Activated T-helper 9 cell treated with anti-CD3 and anti-CD28 coated beads, Interleukin-2, amount 50 U/mL, for 16 hours (primary cell): ENCODE measurements around the gene ZBTB44.
"Not testable (repeated sequence)": the region's sequence is repeated elsewhere in the genome, so short reads cannot be mapped to it uniquely, and the experiment has no call there.

Experiments
- DNase-seq: peaks from one replicate; pipeline ENCODE4 v3.0.0-alpha.2; 2020; ENCODE audit warnings: low read depth

ZBTB44 gene

GRCh38 chr11:130314750-130315285, at the start of gene ZBTB44:
ZBTB44 (minus strand) TSS chr11:130314917; CDS start chr11:130261873, 53,044 bp downstream.
- DNase-seq: peak; percentile 86

DNA sequence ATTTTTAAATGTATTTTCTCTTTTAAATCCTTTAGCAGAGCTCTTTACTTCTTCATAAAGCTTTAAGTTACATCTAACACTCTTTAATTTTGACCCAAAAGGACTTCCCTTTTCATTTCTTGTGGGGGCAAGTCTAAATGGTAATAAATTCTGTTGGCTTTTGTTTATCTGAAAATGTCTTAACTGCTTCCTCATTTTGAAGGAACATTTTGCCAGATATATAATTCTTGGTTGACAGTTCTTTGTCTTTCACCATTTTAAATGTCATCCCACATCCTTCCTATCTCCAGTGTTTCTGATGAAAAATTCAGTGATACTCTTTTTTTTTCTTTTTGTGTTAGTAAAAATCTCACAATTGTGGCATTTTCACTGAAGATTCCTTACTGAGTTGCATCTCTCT, 44.7 kb upstream of the ZBTB44 start:
- DNase-seq: no peak

DNA sequence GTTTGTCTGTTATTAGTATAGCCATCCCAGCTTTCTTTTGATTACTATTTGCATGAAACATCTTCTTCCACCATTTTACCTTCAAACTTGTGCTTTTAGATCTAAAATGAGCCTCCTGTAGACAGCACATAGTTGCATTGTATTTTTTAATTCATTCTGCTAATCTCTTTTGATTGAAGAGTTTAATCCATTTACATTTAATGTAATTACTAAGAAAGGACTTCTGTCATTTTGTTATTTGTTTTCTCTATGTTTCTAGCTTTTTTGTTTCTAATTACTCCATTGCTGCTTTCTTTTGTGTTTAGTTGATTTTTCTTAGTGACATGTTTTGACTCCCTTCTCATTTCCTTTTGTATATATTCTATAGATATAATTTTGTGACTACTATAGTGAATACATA, 43.7 kb upstream of the ZBTB44 start:
- no peak for DNase-seq

DNA sequence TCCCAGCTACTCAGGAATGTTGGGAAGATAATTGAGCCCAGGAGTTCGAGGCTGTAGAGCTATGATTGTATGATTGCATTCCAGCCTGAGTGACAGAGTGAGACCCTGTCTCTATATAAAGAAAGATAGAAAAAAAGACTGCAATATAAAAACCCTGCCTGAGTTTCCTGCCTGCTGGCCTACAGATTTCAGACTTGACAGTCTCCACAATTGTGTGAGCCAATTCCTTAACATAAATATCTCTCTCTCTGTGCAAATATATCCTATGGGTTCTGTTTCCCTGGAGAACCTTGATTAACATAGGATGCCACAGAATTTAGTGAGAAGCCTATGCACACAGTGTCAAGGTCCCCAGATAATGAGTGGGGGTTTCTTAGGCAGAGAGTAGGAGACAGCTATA, 32.5 kb upstream of the ZBTB44 start:
- DNase-seq: no peak

- no peak for DNase-seq
Measured at GRCh38 chr11:130344841-130345240, 30.1 kb upstream of the ZBTB44 start.

DNA sequence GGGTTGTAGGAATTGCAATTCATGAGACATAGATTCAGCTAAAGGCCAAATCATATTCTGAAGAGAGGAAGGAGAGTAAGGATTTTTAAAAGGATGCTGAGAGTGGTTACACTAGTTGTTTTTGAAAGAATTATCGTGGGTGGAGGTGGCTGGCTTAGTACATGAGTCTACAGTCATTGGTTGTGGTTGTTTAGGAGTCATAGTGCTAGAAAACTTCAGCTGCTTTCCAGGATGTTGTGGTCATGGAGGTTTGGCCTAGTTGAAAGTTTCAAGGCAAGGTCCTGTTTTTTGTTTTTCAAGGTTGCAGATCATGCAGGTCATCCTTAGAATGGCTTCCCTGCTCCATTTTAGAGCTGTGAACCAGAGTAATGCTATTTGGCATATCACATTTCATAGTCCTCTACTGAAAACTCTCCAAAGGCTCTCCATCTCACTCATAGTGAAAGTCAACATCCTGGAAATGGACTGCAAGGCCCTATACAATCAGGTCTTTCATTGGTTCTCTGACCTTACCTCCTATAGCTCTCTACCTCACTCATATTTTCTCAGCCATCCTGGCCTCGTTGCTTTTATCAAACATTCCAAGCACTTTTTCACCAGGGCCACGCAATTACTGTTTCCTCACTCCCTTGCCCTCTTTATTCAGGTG, 26.1 kb upstream of the ZBTB44 start:
- DNase-seq: no peak

DNA sequence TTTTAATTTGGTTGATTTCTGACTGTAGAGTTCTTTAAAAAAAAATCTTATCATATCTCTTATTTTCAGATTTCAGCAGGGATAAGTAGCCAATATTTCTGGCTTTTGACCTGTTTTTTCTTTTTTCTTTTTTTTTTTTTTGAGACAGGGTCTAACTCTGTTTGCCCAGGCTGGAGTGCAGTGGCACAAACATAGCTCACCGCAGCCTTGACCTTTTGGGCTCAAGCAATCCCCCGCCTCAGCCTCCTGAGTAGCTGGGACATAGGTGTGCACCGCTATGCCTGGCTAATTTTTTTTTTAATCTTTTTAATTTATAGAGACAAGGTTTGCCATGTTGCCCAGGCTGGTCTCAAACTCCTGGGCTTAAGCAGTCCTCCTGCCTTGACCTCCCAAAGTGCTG, 23.9 kb upstream of the ZBTB44 start:
- no peak for DNase-seq

- DNase-seq: no peak
Measured at GRCh38 chr11:130337281-130338089, 22.8 kb upstream of the ZBTB44 start.

DNA sequence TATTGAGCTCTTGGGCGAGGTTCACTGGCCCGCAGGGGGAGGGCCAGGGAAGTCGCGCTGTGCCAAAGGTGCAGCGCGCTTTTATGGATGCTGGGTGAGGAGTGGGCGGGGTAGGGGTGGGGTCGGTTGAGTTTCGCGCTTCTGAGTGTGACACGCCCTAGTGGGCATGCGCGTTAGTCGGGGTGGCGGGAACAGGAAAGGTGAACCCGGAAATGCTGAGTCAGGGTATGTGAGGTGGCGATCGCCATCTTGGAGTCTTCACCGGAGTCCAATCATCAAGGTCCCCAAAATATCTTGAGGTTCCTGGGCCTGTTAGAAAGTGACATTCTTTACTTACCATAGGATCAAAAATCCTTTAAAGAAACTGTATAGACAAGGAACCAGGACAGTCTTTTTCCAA, 16.7 kb upstream of the ZBTB44 start:
- DNase-seq: not testable (repeated sequence)

- DNase-seq: no peak
Measured at GRCh38 chr11:130330101-130330684, 15.5 kb upstream of the ZBTB44 start.

DNA sequence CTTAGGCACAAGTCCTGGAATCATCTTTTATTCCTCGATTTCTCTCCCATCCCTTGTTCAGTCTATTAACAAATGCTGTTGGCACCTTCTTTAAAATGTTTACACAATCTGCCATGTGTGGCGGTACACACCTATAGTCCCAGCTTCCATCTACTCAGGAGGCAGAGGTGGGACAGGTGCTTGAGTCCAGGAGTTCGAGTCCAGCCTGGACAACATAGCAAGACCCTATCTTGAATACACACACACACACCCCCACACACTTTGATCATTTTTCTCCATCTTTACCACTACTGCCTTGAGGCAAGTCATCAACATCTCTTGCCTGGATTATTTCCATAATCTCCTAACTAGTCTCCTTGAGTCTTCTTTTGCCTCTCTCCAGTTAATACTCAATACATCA, 13.7 kb upstream of the ZBTB44 start:
- no peak for DNase-seq

DNA sequence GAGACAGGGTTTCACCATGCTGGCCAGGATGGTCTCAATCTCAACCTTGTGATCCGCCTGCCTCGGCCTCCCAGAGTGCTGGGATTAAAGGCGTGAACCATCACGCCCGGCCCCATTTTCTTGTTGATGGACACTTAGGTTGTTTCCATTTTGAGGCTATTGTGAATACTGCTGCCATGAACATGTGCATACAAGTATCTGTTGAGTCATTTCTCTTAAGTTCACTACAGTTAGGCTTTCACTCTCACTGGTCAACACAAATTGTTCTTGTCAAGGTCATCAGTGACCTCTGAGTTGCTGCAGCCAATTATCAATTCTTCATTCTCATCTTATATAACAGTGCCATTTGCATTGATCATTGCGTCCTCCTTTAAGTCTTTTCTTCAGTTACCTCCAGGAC, 13.0 kb upstream of the ZBTB44 start:
- DNase-seq: no peak

DNA sequence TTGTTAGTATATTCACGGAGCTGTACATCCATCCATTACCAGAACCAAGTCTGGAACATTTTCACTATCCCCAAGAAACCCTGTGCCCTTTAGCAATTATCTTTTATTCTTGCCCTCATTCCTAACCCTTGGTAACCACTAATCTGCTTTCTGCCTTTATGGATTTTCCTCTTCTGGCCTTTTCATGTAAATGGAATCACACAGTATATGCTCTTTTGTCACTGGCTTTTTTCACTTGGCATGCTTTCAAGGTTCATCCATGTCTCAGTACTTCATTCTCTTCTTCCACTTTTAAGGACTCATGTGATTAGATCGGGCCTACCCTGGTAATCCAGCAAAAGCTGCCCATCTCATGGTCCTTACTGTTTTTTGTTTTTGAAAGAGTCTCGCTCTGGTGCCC, 11.0 kb upstream of the ZBTB44 start:
- no peak for DNase-seq

DNA sequence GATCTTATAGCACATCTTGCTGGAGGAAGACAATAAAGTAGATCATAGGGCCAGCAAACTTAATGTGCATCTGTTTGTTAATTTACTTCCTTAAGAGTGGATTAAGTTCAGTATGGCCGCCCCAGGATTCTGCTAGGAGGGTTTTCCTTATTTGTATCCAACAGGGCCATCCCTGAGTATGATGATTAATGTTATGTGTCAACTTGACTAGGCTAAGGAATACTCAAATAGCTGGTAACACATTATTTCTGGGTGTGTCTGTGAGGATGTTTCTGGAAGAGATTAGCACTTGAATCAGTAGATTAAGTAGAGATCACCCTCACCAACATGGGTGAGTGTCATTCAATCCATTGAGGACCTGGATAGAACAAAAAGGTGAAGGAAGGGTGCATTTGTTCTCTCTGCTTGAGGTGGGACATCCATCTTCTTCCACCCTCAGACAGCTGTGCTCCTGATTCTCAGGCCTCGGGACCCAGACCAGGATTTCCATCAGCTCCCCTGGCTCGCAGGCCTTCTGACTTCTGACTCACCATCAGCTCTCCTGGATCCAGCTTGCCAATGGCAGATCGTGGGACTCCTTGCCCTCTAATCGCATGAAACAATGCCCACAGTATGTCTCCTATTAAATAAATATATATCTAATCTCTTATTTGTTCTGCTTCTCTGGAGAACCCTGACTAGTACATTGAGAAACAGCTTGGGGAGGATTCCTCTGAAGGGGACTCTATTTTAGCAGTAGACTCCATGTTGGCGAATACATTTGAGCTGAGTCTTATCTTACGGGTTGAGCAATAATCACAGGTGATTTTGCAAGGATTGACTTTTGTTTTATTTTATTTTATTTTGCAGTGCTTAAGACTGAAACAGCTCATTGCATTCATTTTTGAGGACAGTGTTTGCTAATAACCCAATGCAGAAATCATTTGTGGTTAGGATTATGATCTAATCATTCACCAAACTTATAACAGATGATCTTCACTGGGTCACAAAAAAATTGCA, 9.0 kb upstream of the ZBTB44 start:
- no peak for DNase-seq

- no peak for DNase-seq
Measured at GRCh38 chr11:130322126-130322525, 7.4 kb upstream of the ZBTB44 start.

DNA sequence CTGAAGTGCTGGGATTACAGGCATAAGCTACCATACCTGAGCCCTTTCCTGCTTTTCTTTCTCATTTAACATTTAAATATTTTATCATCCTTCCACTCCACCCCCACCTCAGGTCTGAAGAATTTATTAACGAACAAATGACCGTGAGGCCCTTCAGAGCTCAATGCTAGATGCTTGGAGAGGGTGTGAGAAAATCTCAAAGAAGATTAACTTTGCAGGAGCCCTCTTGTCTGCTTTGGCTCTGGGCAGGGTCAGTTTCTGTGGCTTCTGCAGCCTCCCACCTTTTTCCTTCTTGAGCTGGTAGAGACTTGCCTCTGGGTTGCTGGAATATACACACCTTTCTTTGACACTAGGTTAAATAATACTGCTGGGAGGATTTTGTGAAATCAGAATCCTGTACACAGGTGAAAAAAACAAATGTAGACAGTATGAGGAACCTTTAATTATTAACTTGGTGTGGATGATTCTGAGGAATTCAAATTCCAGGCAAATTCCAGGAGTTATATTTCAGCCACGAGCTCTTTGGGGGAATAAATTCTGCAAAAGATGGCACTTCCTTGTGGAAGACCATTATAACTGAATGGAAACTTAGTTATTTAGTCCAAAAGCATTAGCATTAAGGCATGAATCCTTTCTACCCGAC, 3.4 kb upstream of the ZBTB44 start:
- no peak for DNase-seq

DNA sequence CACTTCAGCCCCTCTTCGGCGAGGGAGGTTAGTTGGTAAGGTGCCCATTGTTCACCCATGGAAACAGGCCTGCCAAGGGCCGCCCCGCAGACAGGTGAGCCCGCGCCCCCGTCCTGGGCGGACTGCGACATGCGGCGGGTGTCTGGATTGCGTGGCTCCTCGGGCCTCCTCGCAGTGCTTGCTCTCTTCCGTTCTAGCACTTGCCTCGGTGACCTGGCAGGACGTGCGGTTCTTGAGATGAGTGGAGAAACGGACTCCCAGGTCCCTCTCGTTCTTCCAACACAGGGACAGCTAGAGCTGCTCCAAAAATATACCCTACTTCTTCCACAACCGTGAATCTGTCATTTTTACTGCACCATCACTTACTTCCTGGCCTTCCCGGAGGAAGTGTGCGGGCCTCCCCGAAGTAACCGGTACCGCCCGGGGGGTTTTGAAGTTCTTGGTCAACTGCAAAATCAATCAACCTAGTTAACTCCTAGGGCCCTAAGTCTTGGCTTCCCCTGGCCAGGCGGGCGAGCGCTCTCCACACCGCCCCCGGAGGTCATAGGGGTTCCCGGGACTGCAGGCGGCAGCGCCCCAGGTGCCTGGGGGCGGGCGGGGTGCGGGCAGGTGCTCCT, 745 bp upstream of the ZBTB44 start:
- DNase-seq: peak; percentile 39

GRCh38 chr11:130314184-130314749, 450 bp downstream of the ZBTB44 start:
- DNase-seq: peak; percentile 61

- DNase-seq: no peak
Measured at GRCh38 chr11:130313383-130314183, 1.1 kb downstream of the ZBTB44 start.

- DNase-seq: no peak
Measured at GRCh38 chr11:130312046-130312445, 2.7 kb downstream of the ZBTB44 start.
